ENCODE data around the gene ZNF692.

GRCh38 chr1:248890549-248891498, 31.9 kb upstream of the ZNF692 start:
- TF ChIP-seq CTCF (IDR thresholded peaks at IDR 0.05; ENCODE audit: low read depth, low read length, missing input control) (no peak), JUND (IDR thresholded peaks at IDR 0.05) (no peak), TAF1 (conservative IDR thresholded peaks at IDR 0.05) (no peak), REST (IDR thresholded peaks at IDR 0.05) (no peak), MAX (IDR thresholded peaks at IDR 0.05) (no peak)
